ENCODE measurements around the gene NALCN. TPM values are rescaled to one million over a fixed set of nuclear protein-coding genes. Genes with fewer than 3 reads are reported as not detected.

NALCN gene
- total and polyA plus RNA-seq, 10 of the 15 experiments (the other 5 are each of a cell fraction or from before 2014, with no cell fraction given): under 0.01 TPM; not detected in 9

GRCh38 chr13:101109005-101109404 lies 307.3 kb downstream of the NALCN start:
- H3K27ac ChIP-seq (ENCODE audit: control insufficient read depth, insufficient read depth): no peak overlapping the region
- in situ Hi-C loops (cut with MboI): no loop called here
- FAIRE-seq (no peak), DNase-seq (ENCODE audit: low read depth, low spot score) (no peak), ATAC-seq (no peak)
- no peaks in the 10 kb centered on the region for H3K36me3 ChIP-seq (ENCODE audit: control insufficient read depth in 2 of 2, insufficient read depth in 2 of 2, low read length in 1 of 2)
- no TSS peak for BruUV-seq (replicated peaks)
- WGBS (ENCODE audit: insufficient coverage, insufficient replicate concordance, low lambda C conversion rate, missing lambda C conversion rate): 37% methylated on average over 7 of the region's 7 CpGs
- H3K4me2 ChIP-seq (ENCODE audit: control insufficient read depth, insufficient read depth): no peak overlapping the region
- intact Hi-C loops (cut with micrococcal nuclease; ENCODE audit: unreplicated experiment): no loop called here
- no peaks in the 10 kb centered on the region for H4K20me1 ChIP-seq (ENCODE audit: control insufficient read depth, insufficient read depth)
- H3K4me1 ChIP-seq (ENCODE audit: control insufficient read depth, insufficient read depth, low read length): no peaks in the 10 kb centered on the region
- ChIA-PET POLR2A (no interaction called here), CTCF (no interaction called here), SMC1A (ENCODE audit: uncharacterized antibody, unreplicated experiment) (interaction anchor here (0.7 kb wide), 1 partner anchor 71 kb away, joined by 3 read pairs; no protein-coding TSS in a partner anchor), RAD21 (ENCODE audit: unreplicated experiment) (no interaction called here)
- no peaks in the 10 kb centered on the region; the same call in 2 of the 3 replicates for H3K9me3 ChIP-seq (replicated peaks; ENCODE audit: control insufficient read depth, insufficient read depth, low read length)
- no peak overlapping the region for H3K4me3 ChIP-seq
- no peaks in the 10 kb centered on the region for H3K79me2 ChIP-seq (ENCODE audit: control insufficient read depth, insufficient read depth, low read length)
- no peak overlapping the region for H3K9ac ChIP-seq (ENCODE audit: control insufficient read depth, insufficient read depth, low read length)
- TF ChIP-seq RELA (IDR thresholded peaks at IDR 0.05; ENCODE audit: borderline replicate concordance, partially characterized antibody): no peak
- TF ChIP-seq ZBTB11 (CRISPR knock-in tag; IDR thresholded peaks at IDR 0.05): no peak
- no peak for TF ChIP-seq MEF2A (IDR thresholded peaks at IDR 0.05; ENCODE audit: insufficient read depth, low read depth, low read length)
- TF ChIP-seq NFYB (IDR thresholded peaks at IDR 0.05; ENCODE audit: insufficient read depth, low read depth, low read length): no peak
- TF ChIP-seq CBX5 (IDR thresholded peaks at IDR 0.05; ENCODE audit: low read depth): no peak
- no peak for TF ChIP-seq MXI1 (IDR thresholded peaks at IDR 0.05; ENCODE audit: low read depth, low read length)
- no peak for TF ChIP-seq ESRRA (IDR thresholded peaks at IDR 0.05; ENCODE audit: low read length)
- TF ChIP-seq PAX8 (IDR thresholded peaks at IDR 0.05): no peak
- H3K27me3 ChIP-seq (replicated peaks in 1 of 2; ENCODE audit: control insufficient read depth in 2 of 2, insufficient read depth in 2 of 2, low read length in 1 of 2): no peaks in the 10 kb centered on the region
- no peak overlapping the region for H2AFZ ChIP-seq (ENCODE audit: control insufficient read depth, low read depth, low read length)
